Measurements from ENCODE around the gene NLRX1.
"Not testable (repeated sequence)": the region's sequence is repeated elsewhere in the genome, so short reads cannot be mapped to it uniquely, and the experiment has no call there.

Gene NLRX1

DNA sequence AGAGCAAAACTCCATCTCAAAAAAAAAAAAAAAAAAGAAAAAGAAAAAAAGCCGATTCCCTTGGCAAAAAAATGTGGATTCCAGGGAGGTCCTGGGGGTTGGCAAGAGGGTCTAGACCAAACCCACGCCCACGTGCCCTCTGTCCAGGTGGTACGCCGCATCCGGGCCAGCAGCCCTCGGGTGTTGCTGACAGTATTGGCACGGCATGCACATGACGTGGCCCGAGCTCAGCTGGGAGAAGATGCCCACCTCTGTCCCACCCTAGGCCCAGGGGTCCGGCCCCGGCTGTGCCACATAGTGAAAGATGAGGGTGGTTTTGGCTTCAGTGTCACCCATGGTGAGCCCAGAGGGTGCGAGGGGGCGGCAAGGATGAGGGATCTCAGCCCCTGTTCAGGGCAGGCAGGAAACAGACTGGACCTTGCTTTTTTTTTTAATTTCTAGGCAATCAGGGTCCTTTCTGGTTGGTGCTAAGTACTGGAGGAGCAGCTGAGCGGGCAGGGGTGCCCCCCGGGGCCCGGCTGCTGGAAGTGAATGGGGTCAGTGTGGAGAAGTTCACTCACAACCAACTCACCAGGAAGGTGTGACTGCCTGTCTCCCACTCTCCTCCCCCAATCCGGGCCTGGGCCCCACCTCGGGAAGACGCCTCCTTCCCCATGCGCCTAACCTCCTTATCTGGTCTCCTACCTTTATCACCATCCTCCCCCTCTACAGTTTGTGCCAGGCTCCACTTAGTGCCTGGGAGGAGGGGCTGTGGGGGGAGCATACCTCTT lies 18.8 kb downstream of the NLRX1 start:
- DNase-seq (no peak), ATAC-seq (no peak)

DNA sequence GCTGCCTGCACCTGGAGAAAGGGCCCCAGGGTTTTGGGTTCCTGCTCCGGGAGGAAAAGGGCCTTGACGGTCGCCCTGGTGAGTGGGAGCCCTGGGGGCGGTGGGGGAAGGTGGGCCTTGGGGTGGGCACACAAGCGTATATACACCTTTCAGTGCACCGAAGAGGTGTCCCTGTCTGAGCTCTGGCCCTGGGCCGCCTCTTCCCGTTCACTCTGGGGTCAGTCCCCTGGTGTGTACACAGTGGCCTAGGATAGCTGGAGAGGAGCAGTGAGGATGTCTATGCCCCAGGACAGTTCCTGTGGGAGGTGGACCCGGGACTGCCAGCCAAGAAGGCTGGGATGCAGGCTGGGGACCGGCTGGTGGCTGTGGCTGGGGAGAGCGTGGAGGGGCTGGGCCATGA lies 19.5 kb downstream of the NLRX1 start:
- DNase-seq (no peak), ATAC-seq (no peak)

DNA sequence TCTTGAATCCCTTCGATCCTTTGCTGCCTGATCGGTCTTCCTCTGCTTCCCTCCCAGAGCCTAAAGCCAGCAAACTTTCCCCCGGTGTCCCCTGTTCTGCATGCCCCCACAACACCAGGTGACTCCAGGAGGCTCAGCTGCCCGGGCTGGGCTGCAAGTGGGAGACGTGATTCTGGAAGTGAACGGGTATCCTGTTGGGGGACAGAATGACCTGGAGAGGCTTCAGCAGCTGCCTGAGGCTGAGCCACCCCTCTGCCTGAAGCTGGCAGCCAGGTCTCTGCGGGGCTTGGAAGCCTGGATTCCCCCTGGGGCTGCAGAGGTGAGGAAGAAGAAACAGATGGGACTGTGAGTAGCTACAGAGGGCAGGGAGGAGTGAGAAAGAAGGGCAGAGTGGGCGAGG lies 20.4 kb downstream of the NLRX1 start:
- no peak for ATAC-seq
- no peak for DNase-seq

DNA sequence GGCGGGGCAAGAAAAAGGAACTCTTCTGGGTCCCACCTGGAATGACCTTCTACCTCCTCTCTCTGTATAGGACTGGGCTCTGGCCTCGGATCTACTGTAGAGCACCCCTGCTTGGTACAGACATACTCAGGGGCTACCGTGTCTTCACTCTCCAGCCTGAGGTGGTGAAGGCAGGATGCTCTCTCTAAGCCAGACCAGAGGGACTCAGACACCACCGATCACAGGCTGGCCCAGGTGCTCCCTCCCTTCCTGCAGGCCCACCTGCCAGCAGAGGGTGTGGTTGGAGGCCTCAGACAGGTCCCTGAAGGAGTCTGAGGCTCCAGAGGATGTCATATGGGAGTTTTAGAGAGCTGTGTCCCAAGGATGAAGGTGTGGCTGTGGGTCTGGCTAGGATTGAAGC lies 20.9 kb downstream of the NLRX1 start:
- DNase-seq (no peak), ATAC-seq (no peak)

DNA sequence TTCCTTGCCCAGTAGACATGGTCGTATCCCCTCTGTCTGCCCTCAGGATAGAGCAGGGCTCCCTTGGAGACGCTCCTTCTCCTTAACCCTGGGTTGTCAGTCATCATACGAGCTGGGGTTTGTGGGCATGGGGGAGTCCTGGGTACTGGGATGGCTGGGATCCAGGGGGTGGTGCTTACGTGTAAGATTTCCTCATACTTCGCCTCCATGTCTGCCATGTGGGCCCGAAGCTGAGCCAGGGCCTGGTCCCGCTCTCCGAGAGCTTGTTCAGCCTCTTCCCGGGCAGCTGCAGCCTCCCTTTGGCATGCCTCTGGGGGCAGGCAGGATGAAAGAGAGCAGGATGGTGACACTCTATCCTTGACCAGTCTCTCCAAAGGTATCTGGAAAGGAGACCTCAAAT lies 22.0 kb downstream of the NLRX1 start:
- no peak for ATAC-seq
- DNase-seq, result no peak

DNA sequence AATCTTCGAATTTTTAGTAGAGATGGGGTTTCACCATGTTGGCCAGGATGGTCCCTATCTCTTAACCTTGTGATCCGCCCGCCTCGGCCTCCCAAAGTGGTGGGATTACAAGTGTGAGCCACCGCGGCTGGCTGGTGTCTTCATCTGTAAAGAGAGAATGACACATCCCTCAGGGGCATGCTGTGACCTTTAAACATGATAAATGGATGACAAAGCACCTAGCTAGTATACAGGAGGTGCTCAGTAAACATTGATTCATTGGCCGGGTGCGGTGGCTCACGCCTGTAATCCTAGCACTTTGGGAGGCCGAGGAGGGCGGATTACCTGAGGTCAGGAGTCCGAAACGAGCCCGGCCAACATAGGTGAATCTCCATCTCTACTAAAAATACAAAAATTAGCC lies 22.7 kb downstream of the NLRX1 start:
- not testable (repeated sequence) for ATAC-seq, DNase-seq

DNA sequence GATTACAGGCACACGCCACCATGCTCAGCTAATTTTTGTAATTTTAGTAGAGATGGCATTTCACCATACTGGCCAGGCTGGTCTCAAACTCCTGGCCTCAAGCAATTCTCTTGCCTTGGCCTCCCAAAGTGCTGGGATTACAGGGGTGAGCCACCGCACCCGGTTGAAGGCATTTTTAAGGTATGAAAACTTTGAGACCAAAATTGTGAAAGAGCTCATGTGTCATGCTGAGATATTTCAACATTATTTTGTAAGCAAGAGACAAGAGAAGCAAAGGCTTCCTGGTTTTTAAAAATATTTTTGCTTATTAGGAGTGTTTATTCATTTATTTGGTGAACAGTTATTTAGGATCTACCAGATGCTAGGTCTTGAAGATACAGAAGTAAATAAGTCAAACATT lies 23.6 kb downstream of the NLRX1 start:
- DNase-seq, result no peak
- no peak for ATAC-seq

DNA sequence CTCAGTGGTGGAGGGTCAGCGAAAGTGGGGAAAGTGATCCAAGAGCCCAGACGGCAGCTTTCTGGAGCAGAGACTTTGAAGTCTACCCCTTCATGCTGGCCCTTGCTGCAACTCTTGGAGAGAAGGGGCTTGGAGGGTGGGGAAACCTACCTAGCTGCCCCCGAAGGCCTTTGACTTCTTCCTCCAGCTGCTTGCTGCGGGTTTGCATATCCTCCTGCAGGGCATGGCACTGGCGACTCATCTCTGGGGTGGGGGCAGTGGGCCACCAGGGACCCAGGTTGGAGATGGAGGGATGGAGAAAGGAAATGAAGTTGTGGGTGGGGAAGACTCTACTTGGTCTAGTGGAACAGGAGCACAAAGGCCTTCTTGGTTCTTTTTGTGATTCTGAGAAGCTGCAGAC lies 24.5 kb downstream of the NLRX1 start:
- ATAC-seq (no peak), DNase-seq (no peak)

DNA sequence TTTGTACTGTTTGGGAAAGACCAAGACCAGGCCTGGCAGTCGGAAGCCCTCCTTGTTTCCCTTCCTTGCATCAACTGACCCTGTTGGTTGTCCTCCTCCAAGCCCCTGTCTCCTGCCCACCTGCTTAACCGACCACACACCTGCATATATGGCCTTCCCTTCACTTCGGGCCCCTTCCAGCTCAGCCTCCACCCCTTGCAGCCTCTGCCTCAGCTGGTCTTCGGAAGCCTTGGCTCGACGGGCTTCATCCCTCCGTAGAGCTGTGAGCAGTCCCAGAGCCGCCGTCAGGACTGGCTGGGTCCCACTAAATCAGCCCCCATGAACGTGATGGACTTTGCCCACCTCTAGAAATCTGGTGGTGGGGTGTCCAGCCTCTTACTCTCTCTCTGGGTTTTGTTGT lies 25.1 kb downstream of the NLRX1 start:
- ATAC-seq (no peak), DNase-seq (no peak)

DNA sequence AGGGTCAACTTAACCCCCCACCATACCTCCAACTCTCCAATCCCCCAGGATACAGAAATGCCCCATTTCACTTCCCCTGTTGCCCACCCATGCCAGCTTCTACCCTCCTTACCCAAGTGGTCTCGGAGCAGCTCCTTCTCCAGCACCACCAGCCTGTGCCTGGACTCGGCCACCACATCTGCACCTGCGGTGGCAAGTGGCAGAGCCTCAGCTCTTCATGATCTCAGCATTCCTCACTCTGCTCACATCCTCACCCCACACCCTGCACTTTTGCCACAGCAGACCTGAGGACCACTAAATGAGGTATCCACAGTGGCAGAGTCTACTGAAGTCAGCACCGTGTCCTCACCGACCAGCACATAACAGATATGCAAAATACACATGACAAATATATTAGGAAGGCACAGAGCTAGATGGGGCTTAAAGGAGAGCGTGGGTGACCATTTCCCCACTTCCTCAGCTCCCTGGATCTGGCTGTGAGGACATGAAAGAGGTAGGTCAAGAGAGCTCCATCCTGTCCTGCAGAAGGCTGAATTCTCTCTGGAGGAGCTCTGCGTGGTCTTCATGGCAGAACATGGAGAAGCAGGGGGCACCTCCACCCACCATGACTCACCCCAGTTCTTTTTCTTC lies 26.4 kb downstream of the NLRX1 start:
- ATAC-seq, result no peak
- DNase-seq, result no peak

DNA sequence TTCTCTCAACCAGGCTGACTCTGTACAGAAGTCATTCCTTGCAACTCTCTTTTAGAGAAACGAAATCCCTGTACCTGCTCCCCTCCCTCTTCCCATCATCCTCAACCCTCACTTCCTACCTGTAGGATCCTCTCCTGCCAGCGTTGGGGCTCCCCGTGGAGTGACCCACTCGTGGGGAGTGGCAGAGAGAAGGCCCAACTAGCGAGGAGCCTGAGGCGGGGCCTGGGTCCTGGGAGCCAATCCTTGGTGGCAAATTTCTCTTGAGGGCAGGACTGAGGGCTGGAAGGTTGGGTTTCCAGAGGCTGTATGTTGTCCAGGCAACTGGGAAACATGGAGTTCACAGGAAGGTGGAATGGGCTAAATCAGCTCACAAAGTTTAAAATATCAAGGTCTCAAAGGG lies 27.2 kb downstream of the NLRX1 start:
- DNase-seq (no peak), ATAC-seq (no peak)

DNA sequence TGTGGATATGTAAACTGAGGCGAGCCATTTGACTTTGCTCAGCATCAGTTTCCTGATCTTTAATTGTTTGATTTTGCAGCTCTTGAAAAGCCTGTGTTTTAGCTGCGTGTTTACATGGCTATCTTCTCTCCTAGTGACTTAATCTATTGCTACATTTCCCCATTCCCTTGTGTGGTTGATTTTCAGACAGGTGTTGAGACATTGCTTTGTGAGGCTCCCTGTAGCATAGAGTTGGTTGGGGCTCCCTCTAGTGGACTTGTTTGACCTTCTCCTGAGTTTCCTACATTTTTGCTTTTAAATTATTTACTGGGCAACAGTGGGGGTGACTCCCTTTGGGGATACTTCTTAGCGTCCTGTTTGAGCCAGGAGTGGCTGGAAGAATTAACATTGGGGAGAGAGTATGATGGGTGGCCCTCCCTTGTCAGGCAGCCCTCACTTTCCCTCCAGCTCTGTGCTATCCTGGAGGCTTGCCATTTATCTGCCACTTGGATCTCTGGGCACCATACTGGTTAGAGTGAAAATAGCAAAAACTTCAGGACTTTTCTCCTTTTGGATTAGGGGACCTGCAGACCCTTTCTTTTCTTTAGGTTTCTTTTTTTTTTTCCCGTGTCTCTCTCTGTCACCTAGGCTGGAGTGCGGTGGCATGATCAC lies 28.4 kb downstream of the NLRX1 start:
- peak; percentile 86 for ATAC-seq
- peak; percentile 70 for DNase-seq

DNA sequence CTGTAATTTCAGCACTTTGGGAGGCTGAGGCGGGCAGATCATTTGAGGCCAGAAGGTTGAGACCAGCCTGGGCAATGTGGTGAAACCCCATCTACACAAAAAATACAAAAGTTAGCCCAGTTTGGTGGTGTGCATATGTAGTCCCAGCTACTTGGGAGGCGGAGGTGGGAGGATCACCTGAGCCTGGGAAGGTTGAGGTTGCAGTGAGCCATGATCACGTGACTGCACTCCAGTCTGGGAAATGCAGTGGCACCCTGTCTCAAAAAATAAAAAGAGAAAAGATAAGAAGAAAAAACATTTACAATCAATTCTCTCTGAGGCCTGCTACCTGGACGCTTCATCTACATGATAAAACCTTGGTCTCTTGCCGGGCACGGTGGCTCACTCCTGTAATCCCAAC lies 30.4 kb downstream of the NLRX1 start:
- DNase-seq (no peak), ATAC-seq (no peak)

DNA sequence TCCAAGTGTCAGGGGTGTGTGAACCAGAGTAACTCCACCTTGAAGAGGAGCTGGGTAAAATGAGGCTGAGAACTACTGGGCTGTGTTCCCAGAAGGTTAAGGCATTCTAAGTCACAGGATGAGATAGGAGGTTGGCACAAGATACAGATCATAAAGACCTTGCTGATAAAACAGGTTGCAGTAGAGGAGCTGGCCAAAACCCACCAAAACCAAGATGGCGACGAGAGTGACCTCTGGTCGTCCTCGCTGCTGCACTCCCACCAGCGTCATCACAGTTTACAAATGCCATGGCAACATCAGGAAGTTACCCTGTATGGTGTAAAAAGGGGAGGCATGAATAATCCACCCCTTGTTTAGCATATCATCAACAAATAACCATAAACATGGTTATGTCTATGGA lies 32.7 kb downstream of the NLRX1 start:
- DNase-seq, ATAC-seq: not testable (repeated sequence)

DNA sequence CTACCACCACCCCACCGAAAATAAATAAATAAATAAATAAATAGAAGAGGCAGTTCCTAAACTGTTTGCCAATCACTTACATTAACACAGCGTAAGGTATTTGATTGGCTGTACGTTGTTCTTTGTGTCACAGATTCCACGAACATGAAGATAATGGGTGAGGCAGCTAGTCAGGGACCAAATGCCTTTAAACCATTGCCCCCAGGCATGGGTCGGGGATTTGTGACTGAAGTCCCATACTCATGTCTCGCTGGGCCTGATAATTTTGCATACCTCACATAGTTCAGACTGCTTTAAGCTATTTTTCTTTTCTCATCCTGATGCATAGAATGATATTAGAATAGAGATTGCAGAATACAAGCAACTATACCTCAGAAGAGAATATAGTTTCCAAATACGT lies 34.0 kb downstream of the NLRX1 start:
- no peak for DNase-seq
- no peak for ATAC-seq

DNA sequence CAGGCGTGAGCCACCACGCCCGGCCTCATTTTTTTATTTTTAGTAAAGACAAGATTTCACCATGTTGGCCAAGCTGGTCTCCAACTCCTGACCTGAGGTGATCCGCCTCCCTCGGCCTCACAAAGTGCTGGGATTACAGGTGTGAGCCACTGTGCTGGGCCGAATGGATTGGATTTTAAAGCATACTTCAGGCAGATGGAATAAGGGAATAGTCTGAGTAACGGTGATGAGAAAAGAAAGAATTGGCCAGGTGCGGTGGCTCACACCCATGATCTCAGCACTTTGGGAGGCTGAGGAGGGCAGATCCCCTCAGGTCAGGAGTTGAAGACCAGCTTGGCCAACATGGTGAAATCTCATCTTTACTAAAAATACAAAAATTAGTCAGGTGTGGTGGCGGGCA lies 35.5 kb downstream of the NLRX1 start:
- ATAC-seq, result no peak
- DNase-seq, result no peak

DNA sequence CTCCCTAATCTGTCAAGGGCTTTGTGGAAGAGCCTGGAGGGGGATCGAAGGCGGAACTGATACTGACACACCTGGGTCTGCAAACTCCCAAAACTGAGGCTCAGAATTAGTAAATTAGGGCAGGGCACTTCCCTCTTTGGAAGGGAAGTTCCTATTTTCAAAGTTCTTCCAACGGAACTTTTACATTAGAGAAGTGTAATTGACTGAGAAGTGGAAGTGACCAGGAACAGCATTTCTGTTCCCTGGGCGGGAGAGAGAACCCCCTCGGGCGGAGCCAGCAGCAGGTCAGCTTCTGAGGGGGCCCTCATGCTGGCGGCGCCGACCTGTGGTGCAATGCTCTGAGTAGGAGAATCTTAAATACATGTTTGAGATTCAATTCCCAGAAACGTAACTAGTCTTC lies 36.6 kb downstream of the NLRX1 start:
- DNase-seq (no peak), ATAC-seq (no peak)

DNA sequence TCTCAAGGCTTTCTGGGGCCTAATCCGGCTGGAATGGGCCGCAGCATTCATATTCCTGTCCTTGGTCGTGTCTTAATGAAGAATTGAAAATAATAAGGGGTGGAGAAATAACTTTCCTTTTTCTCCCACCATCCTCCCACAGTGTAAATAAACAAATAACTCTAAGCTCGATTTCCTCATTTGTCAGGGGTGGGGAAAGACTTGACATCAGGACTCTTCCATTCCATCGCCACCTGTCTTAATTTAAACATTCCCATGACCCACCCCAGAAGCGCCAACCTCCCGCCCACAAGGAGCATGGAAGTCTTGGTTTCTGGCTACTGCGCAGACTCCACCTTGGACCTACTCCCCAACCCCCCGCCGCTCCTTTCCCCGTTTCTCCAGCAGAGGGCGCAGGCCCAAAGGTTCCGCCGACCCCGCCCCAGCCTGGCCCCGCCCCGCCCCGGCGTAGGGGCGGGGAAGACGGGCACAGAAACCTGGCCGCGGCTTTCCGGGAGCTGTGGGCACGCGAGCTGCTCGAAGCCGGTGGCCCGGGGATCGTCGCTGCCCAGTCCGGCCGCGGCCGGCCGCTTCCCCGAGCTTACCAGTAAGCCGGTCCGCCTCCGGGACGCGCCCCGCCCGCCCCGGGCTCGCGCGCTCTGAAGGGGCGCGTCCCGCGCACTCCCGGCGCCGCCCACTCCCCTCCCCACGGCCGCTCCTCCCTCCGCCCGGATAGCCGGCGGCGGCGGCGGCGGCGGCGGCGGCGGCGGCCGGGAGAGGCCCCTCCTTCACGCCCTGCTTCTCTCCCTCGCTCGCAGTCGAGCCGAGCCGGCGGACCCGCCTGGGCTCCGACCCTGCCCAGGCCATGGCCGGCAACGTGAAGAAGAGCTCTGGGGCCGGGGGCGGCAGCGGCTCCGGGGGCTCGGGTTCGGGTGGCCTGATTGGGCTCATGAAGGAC lies 37.3 kb downstream of the NLRX1 start, which contains the start of gene CBL:
Gene CBL, plus strand, starts transcription at position 766 of the 937 bp plus-strand sequence. Its CDS starts 79 bp downstream, at position 845.
- ATAC-seq, result peak; percentile 90
- peak; percentile 99 for DNase-seq

DNA sequence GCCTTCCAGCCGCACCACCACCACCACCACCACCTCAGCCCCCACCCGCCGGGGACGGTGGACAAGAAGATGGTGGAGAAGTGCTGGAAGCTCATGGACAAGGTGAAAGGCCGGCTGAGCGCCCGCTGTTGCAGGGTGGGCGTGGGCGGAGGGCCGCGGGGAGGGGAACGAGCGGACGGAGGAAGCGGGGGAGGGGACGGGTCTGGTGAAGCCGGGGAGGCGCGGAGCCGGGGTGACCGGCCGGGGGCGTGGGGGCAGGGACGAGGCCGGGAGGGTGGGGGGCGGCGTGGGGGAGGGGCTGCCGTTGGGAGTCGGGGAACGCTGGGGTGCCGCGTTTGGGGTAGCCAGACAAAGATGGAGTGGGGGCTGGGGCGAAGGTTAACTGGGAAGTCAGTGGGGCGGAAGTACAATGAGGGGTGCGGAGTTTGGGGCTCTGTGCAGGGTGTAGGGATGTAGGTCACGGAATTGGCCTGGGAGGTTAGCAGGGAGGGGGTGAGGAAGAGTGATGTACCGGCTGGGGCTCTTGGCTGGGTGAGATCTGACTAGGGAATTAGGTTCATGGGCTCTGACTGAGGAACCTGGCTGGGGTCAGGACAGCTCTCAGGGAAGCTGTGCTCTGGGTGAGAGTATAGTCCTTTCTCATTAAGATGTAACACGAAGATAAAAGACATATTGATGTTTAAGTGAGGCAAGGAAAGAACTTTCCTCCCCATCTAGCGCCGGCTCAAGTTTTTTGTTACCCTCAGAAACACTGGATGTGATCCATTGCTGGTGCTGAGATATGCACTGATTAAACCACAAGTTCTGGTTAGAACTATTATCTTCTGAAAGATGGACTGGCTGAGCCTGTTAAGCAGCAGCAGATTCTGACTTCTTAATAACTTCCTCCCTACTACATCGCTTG lies 38.2 kb downstream of the NLRX1 start:
- ATAC-seq, result peak; percentile 56

DNA sequence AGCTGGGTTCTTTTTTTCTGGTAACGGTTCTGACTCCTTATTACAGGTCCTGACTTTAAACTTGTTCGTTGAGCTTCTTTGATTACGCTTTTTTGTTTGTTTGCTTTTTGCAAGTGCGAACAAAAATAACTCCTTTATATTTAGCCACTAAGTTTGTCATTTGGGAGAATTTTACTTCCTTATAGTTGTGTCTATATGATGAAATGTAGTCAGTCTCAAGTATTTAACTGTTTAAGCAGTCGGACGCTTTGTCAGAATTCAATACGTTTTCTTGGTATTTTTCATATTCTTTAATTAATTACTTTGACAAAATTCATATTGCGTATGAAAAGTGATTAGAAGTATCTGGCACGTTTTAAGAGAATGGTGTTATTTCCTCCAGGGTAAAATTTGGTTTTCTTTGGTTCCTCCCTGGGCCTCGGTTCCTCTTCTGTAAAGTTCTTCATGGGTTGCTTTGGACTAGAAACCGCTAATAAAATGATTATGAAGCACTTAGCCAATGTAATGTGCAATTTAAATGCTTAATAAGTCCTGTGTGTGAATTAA lies 39.0 kb downstream of the NLRX1 start:
- DNase-seq (no peak), ATAC-seq (no peak)

More for the DNA sequence above, 38.2 kb downstream of the NLRX1 start:
- DNase-seq, result peak; percentile 75

DNA sequence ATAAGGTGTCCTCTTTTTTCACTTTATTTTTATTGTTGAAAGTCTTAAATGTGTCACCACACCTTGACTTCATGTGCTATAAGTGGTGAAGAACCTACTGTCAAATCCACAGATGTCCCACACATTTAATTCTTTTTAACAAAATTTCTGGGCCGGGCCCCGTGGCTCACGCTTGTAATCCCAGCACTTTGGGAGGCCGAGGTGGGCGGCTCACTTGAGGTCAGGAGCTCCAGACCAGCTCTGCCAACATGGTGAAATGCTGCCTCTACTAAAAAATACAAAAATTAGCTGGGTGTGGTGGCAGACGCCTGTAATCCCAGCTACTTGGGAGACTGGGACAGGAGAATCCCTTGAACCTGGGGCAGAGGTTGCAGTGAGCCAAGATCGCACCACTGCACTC lies 40.7 kb downstream of the NLRX1 start:
- DNase-seq (no peak), ATAC-seq (no peak)
